HCT116 (cell line): Measurements from ENCODE around the gene SAMD4B. TPM values are rescaled to one million over a fixed set of nuclear protein-coding genes. Genes with fewer than 3 reads are reported as not detected.
A peak's percentile ranks its signal among the peaks of the same experiment; 100 is the strongest.

ENCODE experiments used
- ATAC-seq: fragments of 200-7000 bp; cut with Tn5 transposase; 2 replicates; pipeline ENCODE4 v1.9.1; 2020; ENCODE audit warnings: mild to moderate bottlenecking, moderate library complexity
- BruUV-seq: library from RNA; stranded (reverse); fragments of 400-500 nt; replicated peaks from 2 replicates; lab custom pipeline; 2021; lab: Mats Ljungman, UMichigan
- CTCF ChIA-PET: fragments of 300-600 bp; sonication (Branson Sonifier 250); formaldehyde crosslinking; loops from one replicate; lab custom pipeline; 2021; ENCODE audit warnings: antibody characterized with exemption; lab: Charles Lee
- POLR2A ChIA-PET: fragments of 300-600, 350-600 bp; sonication (Branson Sonifier 250); formaldehyde crosslinking; loops from one replicate; lab custom pipeline; 2021; ENCODE audit warnings: antibody characterized with exemption; lab: Charles Lee
- RAD21 ChIA-PET, 2 experiments: fragments of 300-600 bp; sonication (Branson Sonifier 250); formaldehyde crosslinking; loops; one replicate each; lab custom pipeline; 2023; ENCODE audit warnings: low total read pairs in 2 of 2; ENCODE audit not compliant: uncharacterized antibody in 2 of 2, unreplicated experiment in 2 of 2, low non-redundant PET in 1 of 2; lab: Charles Lee
- DNase-seq: peaks from one replicate; pipeline ENCODE4 v3.0.0-alpha.2; 2010; ENCODE audit warnings: low read depth, low spot score
- H2AFZ ChIP-seq: fragments of 200-600 bp; shearing (Covaris generic), sonication (generic); 2 replicates; pipeline ENCODE4 v1.6.1; 2017; ENCODE audit warnings: low read depth, mixed run types, mixed read lengths, antibody characterized with exemption, low read length; ENCODE audit not compliant: poor library complexity, severe bottlenecking
- H3K27ac ChIP-seq: 2 replicates; pipeline ENCODE4 v1.5.1; 2012; ENCODE audit warnings: low read depth, low read length
- H3K27me3 ChIP-seq: fragments of 200-600 bp; sonication (generic); 2 replicates; pipeline ENCODE4 v1.6.1; 2016; ENCODE audit warnings: mixed run types, low read length, mixed read lengths; ENCODE audit not compliant: insufficient read depth
- H3K36me3 ChIP-seq, 2 experiments: fragments of 200-500 bp in 1 of 2; fragments of 200-600 bp in 1 of 2; sonication (Bioruptor generic) in 1 of 2; sonication (generic) in 1 of 2; 2 replicates each; pipeline versions ENCODE4 v1.5.1 to v1.6.1; 2014 to 2016; ENCODE audit warnings: low read length in 2 of 2, inconsistent platforms in 1 of 2, mixed read lengths in 1 of 2, mixed run types in 1 of 2; ENCODE audit not compliant: insufficient read depth in 2 of 2, control insufficient read depth in 1 of 2
- H3K4me1 ChIP-seq, 2 experiments: fragments of 200-600 bp in 1 of 2; sonication (generic) in 1 of 2; 2 replicates each; pipeline versions ENCODE4 v1.5.1 to v1.6.1; 2012 to 2017; ENCODE audit warnings: low read length in 2 of 2, inconsistent platforms in 1 of 2, mild to moderate bottlenecking in 1 of 2, mixed read lengths in 1 of 2, mixed run types in 1 of 2, moderate library complexity in 1 of 2; ENCODE audit not compliant: insufficient read depth in 2 of 2, control insufficient read depth in 1 of 2
- H3K4me2 ChIP-seq: fragments of 200-600 bp; sonication (generic); 2 replicates; pipeline ENCODE4 v1.6.1; 2017; ENCODE audit warnings: mixed run types, low read length, mixed read lengths
- H3K4me3 ChIP-seq, 2 experiments: fragments of 200-600 bp in 1 of 2; sonication (generic) in 1 of 2; replicated peaks in 1 of 2; 2 replicates each; pipeline ENCODE4 v1.5.1; 2011 to 2016; ENCODE audit warnings: low read length in 2 of 2, control low read depth in 1 of 2, low read depth in 1 of 2, mild to moderate bottlenecking in 1 of 2, mixed read lengths in 1 of 2, mixed run types in 1 of 2
- H3K79me2 ChIP-seq: fragments of 200-600 bp; sonication (generic); 2 replicates; pipeline ENCODE4 v1.6.1; 2017; ENCODE audit warnings: mild to moderate bottlenecking, mixed run types, low read length, moderate library complexity, mixed read lengths; ENCODE audit not compliant: insufficient read depth
- H3K9ac ChIP-seq: fragments of 200-600 bp; sonication (generic); 2 replicates; pipeline ENCODE4 v1.6.1; 2016; ENCODE audit warnings: low read length, mixed read lengths
- H3K9me2 ChIP-seq: fragments of 200-600 bp; sonication (generic), shearing (Covaris generic); 2 replicates; pipeline ENCODE4 v1.6.1; 2017; ENCODE audit warnings: mixed run types, mild to moderate bottlenecking, moderate library complexity; ENCODE audit not compliant: insufficient read depth
- H3K9me3 ChIP-seq, 2 experiments: fragments of 200-500 bp in 1 of 2; fragments of 200-600 bp in 1 of 2; sonication (Bioruptor generic) in 1 of 2; sonication (generic) in 1 of 2; 2 replicates each; pipeline ENCODE4 v1.6.1; 2014 to 2017; ENCODE audit warnings: low read length in 2 of 2, mixed read lengths in 2 of 2, inconsistent platforms in 1 of 2, low read depth in 1 of 2, mild to moderate bottlenecking in 1 of 2, mixed run types in 1 of 2, moderate library complexity in 1 of 2; ENCODE audit not compliant: control insufficient read depth in 1 of 2, insufficient read depth in 1 of 2
- H4K20me1 ChIP-seq: fragments of 200-600 bp; sonication (generic), shearing (Covaris generic); 2 replicates; pipeline ENCODE4 v1.6.1; 2017; ENCODE audit warnings: mixed run types, mild to moderate bottlenecking, moderate library complexity; ENCODE audit not compliant: insufficient read depth
- EGR1 ChIP-seq: IDR thresholded peaks from 2 replicates; pipeline ENCODE4 v1.6.1; 2012; ENCODE audit warnings: low read depth
- POLR2A ChIP-seq: IDR thresholded peaks from 2 replicates; pipeline ENCODE4 v1.7.0; 2011; ENCODE audit warnings: borderline replicate concordance; ENCODE audit not compliant: insufficient read depth, insufficient read length; ENCODE audit errors: extremely low read depth
- RAD21 ChIP-seq: IDR thresholded peaks from 2 replicates; pipeline ENCODE4 v1.6.1; 2012; ENCODE audit warnings: low read depth, mild to moderate bottlenecking
- REST ChIP-seq: IDR thresholded peaks from 2 replicates; pipeline ENCODE4 v1.6.1; 2012; ENCODE audit warnings: low read depth
- intact Hi-C: fragments of 100-400 bp; cut with micrococcal nuclease; formaldehyde crosslinking; loops from 2 replicates; pipeline ENCODE4 v1.10.0; 2022
- total RNA-seq: library from RNA; stranded (reverse); gene quantifications from one replicate; pipeline ENCODE4 v1.2.1, GENCODE V29; 2021; ENCODE audit not compliant: unreplicated experiment
- TF ChIP-seq, protein P1 (sequence below): IDR thresholded peaks from 2 replicates; pipeline ENCODE4 v1.6.1; 2012

Gene SAMD4B
- total RNA-seq, 1 experiment from 2014 or later, result 127 TPM

DNA sequence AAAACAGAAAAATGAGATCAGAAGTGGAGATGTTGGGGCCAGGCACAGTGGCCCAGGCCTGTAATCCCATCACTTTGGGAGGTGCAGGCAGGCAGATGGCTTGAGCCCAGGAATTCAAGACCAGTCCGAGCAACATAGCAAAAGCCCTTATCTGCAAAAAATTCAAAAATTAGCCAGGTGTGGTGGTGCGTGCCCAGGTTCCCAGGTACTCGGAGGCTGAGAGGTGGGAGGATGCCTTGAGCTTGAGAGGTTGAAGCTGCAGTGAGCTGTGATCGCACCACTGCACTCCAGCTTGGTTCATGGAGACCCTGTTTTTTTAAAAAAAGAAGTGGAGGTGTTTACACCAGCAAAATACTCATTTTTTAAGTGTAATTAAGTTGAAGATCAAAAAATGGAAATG, 57.8 kb downstream of the SAMD4B start:
- Histone ChIP-seq H4K20me1 (no peaks in the 10 kb centered on the region), H3K27me3 (no peaks in the 10 kb centered on the region), H3K4me1 (peaks cover 45 to 82% of the 10 kb centered on the region in 2 experiments), H3K9ac (no peak overlapping the region), H3K27ac (no peak overlapping the region), H3K36me3 (no peaks in the 10 kb centered on the region), H3K79me2 (peaks cover under 1% of the 10 kb centered on the region; the same call in 1 of the 2 replicates), H3K9me3 (no peaks in the 10 kb centered on the region), H2AFZ (no peak overlapping the region), H3K4me3 (no peak overlapping the region), H3K9me2 (no peaks in the 10 kb centered on the region), H3K4me2 (peak overlapping the region; percentile 77; the same call in 1 of the 2 replicates)
- intact Hi-C loops, result no loop called here
- no TSS peak for BruUV-seq
- ChIA-PET POLR2A (interaction anchor here (1.9 to 3.8 kb wide), 3 partner anchors 9 to 35 kb away, joined by 4 to 35 read pairs (median 26); partner anchors contain the start of genes MED29, PAF1 and RPS16), RAD21 (no interaction called here), CTCF (no interaction called here)
- no peak for DNase-seq
- no peak for ATAC-seq
- no peak for TF ChIP-seq POLR2A
- no peak for TF ChIP-seq REST
- no peak for TF ChIP-seq EGR1
- TF ChIP-seq RAD21, result no peak
- TF ChIP-seq, protein P1, sequence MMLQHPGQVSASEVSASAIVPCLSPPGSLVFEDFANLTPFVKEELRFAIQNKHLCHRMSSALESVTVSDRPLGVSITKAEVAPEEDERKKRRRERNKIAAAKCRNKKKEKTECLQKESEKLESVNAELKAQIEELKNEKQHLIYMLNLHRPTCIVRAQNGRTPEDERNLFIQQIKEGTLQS, result no peak
- TF ChIP-seq, all 23 proteins: peak for 0
